IMR-90 (cell line): ENCODE data around the gene GAMT. TPM values are rescaled to one million over a fixed set of nuclear protein-coding genes. Genes with fewer than 3 reads are reported as not detected.

ENCODE experiments used
- ATAC-seq: fragments of 200-7000 bp; cut with Tn5 transposase; 2 replicates; pipeline ENCODE4 v1.9.1; 2020; ENCODE audit warnings: low read depth, mild to moderate bottlenecking, moderate library complexity
- BruUV-seq: library from RNA; stranded (reverse); fragments of 400-500 nt; replicated peaks from 2 replicates; lab custom pipeline; 2021; lab: Mats Ljungman, UMichigan
- CTCF ChIA-PET: fragments of 300-600 bp; formaldehyde crosslinking; extraction: SDS; loops from one replicate; lab custom pipeline; 2021; ENCODE audit warnings: antibody characterized with exemption; lab: Yijun Ruan, JAX
- POLR2A ChIA-PET: fragments of 300-600 bp; sonication (Branson Sonifier 250); formaldehyde crosslinking; loops from one replicate; lab custom pipeline; 2022; ENCODE audit warnings: antibody characterized with exemption; ENCODE audit not compliant: unreplicated experiment; lab: Charles Lee
- DNase-seq: peaks from one replicate; pipeline ENCODE4 v3.0.0; 2013
- H2AFZ ChIP-seq: replicated peaks from 2 replicates; pipeline ENCODE3; 2013; ENCODE audit warnings: low read length, mild to moderate bottlenecking; ENCODE audit not compliant: poor library complexity
- H2AK5ac ChIP-seq: 2 replicates; pipeline ENCODE4 v1.6.1; 2013; ENCODE audit warnings: low read depth, low read length, inconsistent platforms
- H2AK9ac ChIP-seq: replicated peaks from 2 replicates; pipeline ENCODE3; 2013; ENCODE audit warnings: mild to moderate bottlenecking, low read depth, low read length, moderate library complexity; ENCODE audit not compliant: poor library complexity
- H2BK120ac ChIP-seq: 2 replicates; pipeline ENCODE4 v1.6.1; 2013; ENCODE audit warnings: low read depth, low read length, inconsistent platforms
- H2BK15ac ChIP-seq: 3 replicates; pipeline ENCODE4 v1.6.1; 2013; ENCODE audit warnings: low read depth, low read length, inconsistent platforms
- H2BK20ac ChIP-seq: 2 replicates; pipeline ENCODE4 v1.6.1; 2013; ENCODE audit warnings: low read depth, mild to moderate bottlenecking, inconsistent platforms, low read length, moderate library complexity
- H2BK5ac ChIP-seq: 2 replicates; pipeline ENCODE4 v1.6.1; 2013; ENCODE audit warnings: mild to moderate bottlenecking, low read depth, low read length, inconsistent platforms; ENCODE audit not compliant: poor library complexity, severe bottlenecking
- H3K14ac ChIP-seq: replicated peaks from 2 replicates; pipeline ENCODE4 v1.6.1; 2013; ENCODE audit warnings: low read depth, low read length, inconsistent platforms
- H3K18ac ChIP-seq: 2 replicates; pipeline ENCODE4 v1.6.1; 2013; ENCODE audit warnings: low read depth, low read length, control low read depth
- H3K23ac ChIP-seq: 2 replicates; pipeline ENCODE4 v1.6.1; 2013; ENCODE audit warnings: low read depth, low read length, inconsistent platforms
- H3K27ac ChIP-seq: 2 replicates; pipeline ENCODE4 v1.5.1; 2013; ENCODE audit warnings: mild to moderate bottlenecking, control low read depth, low read length; ENCODE audit not compliant: insufficient read depth
- H3K27me3 ChIP-seq: 2 replicates; pipeline ENCODE4 v1.6.1; 2013; ENCODE audit warnings: low read length; ENCODE audit not compliant: control insufficient read depth, insufficient read depth
- H3K36me3 ChIP-seq: 2 replicates; pipeline ENCODE4 v1.6.1; 2013; ENCODE audit warnings: low read length, mixed read lengths; ENCODE audit not compliant: control insufficient read depth, insufficient read depth
- H3K4ac ChIP-seq: 2 replicates; pipeline ENCODE4 v1.6.1; 2013; ENCODE audit warnings: low read depth, low read length, inconsistent platforms
- H3K4me1 ChIP-seq: 2 replicates; pipeline ENCODE4 v1.6.1; 2013; ENCODE audit warnings: low read length, mixed read lengths; ENCODE audit not compliant: control insufficient read depth, insufficient read depth
- H3K4me2 ChIP-seq: 2 replicates; pipeline ENCODE4 v1.6.1; 2013; ENCODE audit warnings: low read depth, mild to moderate bottlenecking, control low read depth, low read length, moderate library complexity
- H3K4me3 ChIP-seq: 2 replicates; pipeline ENCODE4 v1.5.1; 2013; ENCODE audit warnings: low read depth, mild to moderate bottlenecking, control low read depth, low read length, moderate library complexity; ENCODE audit not compliant: insufficient read depth
- H3K56ac ChIP-seq: 2 replicates; pipeline ENCODE4 v1.6.1; 2013; ENCODE audit warnings: low read length, inconsistent platforms; ENCODE audit not compliant: insufficient read depth; ENCODE audit errors: extremely low read depth
- H3K79me1 ChIP-seq, 2 experiments: 2 replicates each; pipeline ENCODE4 v1.6.1; 2013; ENCODE audit warnings: low read length in 2 of 2, inconsistent platforms in 1 of 2, low read depth in 1 of 2
- H3K9ac ChIP-seq: 2 replicates; pipeline ENCODE4 v1.6.1; 2013; ENCODE audit warnings: low read depth, low read length, control low read depth
- H3K9me1 ChIP-seq: 2 replicates; pipeline ENCODE4 v1.6.1; 2013; ENCODE audit warnings: low read length, inconsistent platforms; ENCODE audit not compliant: insufficient read depth
- H3K9me3 ChIP-seq: 2 replicates; pipeline ENCODE4 v1.6.1; 2013; ENCODE audit warnings: low read length; ENCODE audit not compliant: control insufficient read depth, insufficient read depth
- H4K20me1 ChIP-seq: 2 replicates; pipeline ENCODE4 v1.6.1; 2013; ENCODE audit warnings: low read length, inconsistent platforms; ENCODE audit not compliant: insufficient read depth
- H4K5ac ChIP-seq: 2 replicates; pipeline ENCODE4 v1.6.1; 2013; ENCODE audit warnings: mild to moderate bottlenecking, low read depth, low read length, control low read depth
- H4K8ac ChIP-seq, 2 experiments: 2 replicates each; pipeline ENCODE4 v1.6.1; 2013; ENCODE audit warnings: low read depth in 2 of 2, low read length in 2 of 2, control low read depth in 1 of 2, inconsistent platforms in 1 of 2
- H4K91ac ChIP-seq: 2 replicates; pipeline ENCODE4 v1.6.1; 2013; ENCODE audit warnings: low read depth, low read length, inconsistent platforms; ENCODE audit not compliant: insufficient read depth
- BHLHE40 ChIP-seq: fragments of 150-350 bp; IDR thresholded peaks from 2 replicates; pipeline ENCODE4 v1.6.1; 2016; ENCODE audit warnings: mild to moderate bottlenecking, low read depth, low read length
- CEBPB ChIP-seq: IDR thresholded peaks from 2 replicates; pipeline ENCODE4 v1.6.1; 2012; ENCODE audit warnings: low read depth, low read length, improper control_type of control experiment
- MAFK ChIP-seq: IDR thresholded peaks from 2 replicates; pipeline ENCODE4 v1.6.1; 2012; ENCODE audit warnings: low read depth, low read length, improper control_type of control experiment
- MAZ ChIP-seq: IDR thresholded peaks from 2 replicates; pipeline ENCODE4 v1.6.1; 2012; ENCODE audit warnings: low read depth, mild to moderate bottlenecking, low read length, improper control_type of control experiment, moderate library complexity, borderline replicate concordance
- MXI1 ChIP-seq: IDR thresholded peaks from 2 replicates; pipeline ENCODE4 v1.6.1; 2012; ENCODE audit warnings: low read depth, mild to moderate bottlenecking, low read length, moderate library complexity, borderline replicate concordance
- POLR2A ChIP-seq: IDR thresholded peaks from 2 replicates; pipeline ENCODE4 v1.6.1; 2012; ENCODE audit warnings: mild to moderate bottlenecking, low read depth, low read length
- RFX5 ChIP-seq: IDR thresholded peaks from 2 replicates; pipeline ENCODE4 v1.8.0; 2012; ENCODE audit warnings: low read depth, mild to moderate bottlenecking, low read length, moderate library complexity
- WGBS, 2 experiments: methylation state at CpG; one replicate each; pipeline versions ENCODE4 v1.1.5 to v1.1.7; 2013; ENCODE audit warnings: missing lambda C conversion rate in 2 of 2; ENCODE audit not compliant: insufficient read length in 1 of 2; ENCODE audit errors: extremely low coverage in 2 of 2; 5-methylcytosine and 5-hydroxymethylcytosine counted together
- dilution Hi-C: fragments of 300-500 bp; cut with HindIII; formaldehyde crosslinking; loops from one replicate; pipeline ENCODE4 v1.14.3; 2018; ENCODE audit warnings: low sequenced_read_pairs; ENCODE audit not compliant: unreplicated experiment
- in situ Hi-C: fragments of 300-500 bp; cut with MboI; formaldehyde crosslinking; loops from 3 replicates; pipeline ENCODE4 v1.14.3; 2019; ENCODE audit warnings: low sequenced_read_pairs, inconsistent platforms, mixed read lengths
- intact Hi-C: fragments of 100-400 bp; cut with micrococcal nuclease; formaldehyde crosslinking; loops from 2 replicates; pipeline ENCODE4 v1.10.0; 2022
- polyA plus RNA-seq, 3 experiments: library from polyadenylated mRNA; depleted of rRNA; stranded (reverse); fragments of >200 nt; gene quantifications; 2 replicates each; pipeline ENCODE4 v1.2.3, GENCODE V29; 2012; ENCODE audit warnings: low replicate concordance in 1 of 3
- total RNA-seq: library from RNA; depleted of rRNA; stranded (reverse); fragments of >200 nt; gene quantifications from 2 replicates; pipeline ENCODE4 v1.2.3, GENCODE V29; 2012
- TF ChIP-seq, protein P1 (sequence below): fragments of 150-350 bp; IDR thresholded peaks from 2 replicates; pipeline ENCODE4 v1.6.1; 2016; ENCODE audit warnings: low read depth, mild to moderate bottlenecking, low read length, moderate library complexity, borderline replicate concordance
- TF ChIP-seq, protein P2 (sequence below): conservative IDR thresholded peaks from 2 replicates; pipeline ENCODE4 v1.5.1; 2012; ENCODE audit warnings: mild to moderate bottlenecking, low read depth, low read length, improper control_type of control experiment
- TF ChIP-seq, protein P3 (sequence below): fragments of 150-350 bp; IDR thresholded peaks from 2 replicates; pipeline ENCODE4 v1.6.1; 2017; ENCODE audit warnings: mild to moderate bottlenecking, antibody characterized with exemption, low read length, low read depth

GAMT gene
- total and polyA plus RNA-seq, 2 of the 4 experiments (the other 2 are of a cell fraction) = 22.8 to 51.8 TPM

DNA sequence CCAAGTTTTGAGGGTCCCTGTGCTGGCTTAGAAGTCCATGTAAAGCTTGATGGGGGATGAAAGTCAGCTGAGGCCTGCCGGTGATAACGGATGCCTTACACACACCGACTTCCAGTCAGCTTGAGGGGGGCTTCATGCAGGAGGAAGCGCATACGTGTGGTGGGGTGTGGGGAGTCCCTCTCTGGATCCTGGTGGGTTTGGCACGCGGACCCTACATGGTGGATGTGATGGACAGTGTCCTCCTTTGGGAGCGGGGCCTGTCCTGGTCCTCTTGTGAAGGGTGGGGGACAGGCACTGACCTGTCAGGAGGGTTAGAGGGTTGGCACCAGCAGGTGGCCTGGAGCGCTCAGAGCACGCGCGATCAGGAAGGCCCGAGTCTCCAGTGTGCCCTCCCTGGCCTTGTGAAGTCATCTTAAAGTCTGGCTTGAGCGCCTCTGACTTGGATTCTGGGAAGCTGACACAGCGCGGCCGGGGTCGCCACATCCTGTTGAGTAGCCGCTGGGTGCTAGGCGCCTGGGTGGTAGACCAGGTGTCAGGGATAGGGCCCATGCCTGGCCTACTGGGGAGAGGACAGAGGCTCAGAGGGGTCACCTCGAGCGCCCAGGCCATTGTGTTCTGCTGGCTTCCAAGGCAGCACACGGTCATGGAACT, 8.9 kb upstream of the GAMT start:
- 83% methylated on average over 14 of the region's 23 CpGs; no CpG with 5 or more reads in 1 of the 2 experiments for WGBS, 2 experiments
- H2BK5ac ChIP-seq = no peak overlapping the region
- H4K20me1 ChIP-seq = peaks cover 71% of the 10 kb centered on the region

More for the DNA sequence above, 8.9 kb upstream of the GAMT start:
- H3K27me3 ChIP-seq = no peaks in the 10 kb centered on the region
- ChIA-PET CTCF (no interaction called here), POLR2A (no interaction called here)
- H3K56ac ChIP-seq = no peak overlapping the region
- H3K9me3 ChIP-seq = no peaks in the 10 kb centered on the region
- H3K4me3 ChIP-seq = no peak overlapping the region
- no peak overlapping the region for H2AFZ ChIP-seq
- no peak overlapping the region for H2BK15ac ChIP-seq
- peaks cover 29% of the 10 kb centered on the region for H3K4me1 ChIP-seq
- ATAC-seq (no peak), DNase-seq (peak; percentile 63)
- H2AK5ac ChIP-seq = no peak overlapping the region
- no peak overlapping the region for H2BK20ac ChIP-seq
- H3K27ac ChIP-seq = 0 out of 2 replicates have a peak overlapping the region, but pooled peaks have one; percentile 12
- H3K79me1 ChIP-seq = peaks cover 0 to 45% of the 10 kb centered on the region in 2 experiments; a peak in 2 of 4 replicates
- no peak overlapping the region for H4K5ac ChIP-seq
- no peak overlapping the region for H3K4ac ChIP-seq
- peak overlapping the region; percentile 75 for H2AK9ac ChIP-seq
- peaks cover 16% of the 10 kb centered on the region; the same call in 1 of the 2 replicates for H3K36me3 ChIP-seq
- H3K4me2 ChIP-seq = peak overlapping the region; percentile 12; the same call in 1 of the 2 replicates
- TF ChIP-seq POLR2A = no peak
- TF ChIP-seq MAZ = no peak
- TF ChIP-seq MXI1 = no peak
- TF ChIP-seq RFX5 = no peak
- TF ChIP-seq, protein P1, sequence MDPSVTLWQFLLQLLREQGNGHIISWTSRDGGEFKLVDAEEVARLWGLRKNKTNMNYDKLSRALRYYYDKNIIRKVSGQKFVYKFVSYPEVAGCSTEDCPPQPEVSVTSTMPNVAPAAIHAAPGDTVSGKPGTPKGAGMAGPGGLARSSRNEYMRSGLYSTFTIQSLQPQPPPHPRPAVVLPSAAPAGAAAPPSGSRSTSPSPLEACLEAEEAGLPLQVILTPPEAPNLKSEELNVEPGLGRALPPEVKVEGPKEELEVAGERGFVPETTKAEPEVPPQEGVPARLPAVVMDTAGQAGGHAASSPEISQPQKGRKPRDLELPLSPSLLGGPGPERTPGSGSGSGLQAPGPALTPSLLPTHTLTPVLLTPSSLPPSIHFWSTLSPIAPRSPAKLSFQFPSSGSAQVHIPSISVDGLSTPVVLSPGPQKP = no peak
- TF ChIP-seq, protein P2, sequence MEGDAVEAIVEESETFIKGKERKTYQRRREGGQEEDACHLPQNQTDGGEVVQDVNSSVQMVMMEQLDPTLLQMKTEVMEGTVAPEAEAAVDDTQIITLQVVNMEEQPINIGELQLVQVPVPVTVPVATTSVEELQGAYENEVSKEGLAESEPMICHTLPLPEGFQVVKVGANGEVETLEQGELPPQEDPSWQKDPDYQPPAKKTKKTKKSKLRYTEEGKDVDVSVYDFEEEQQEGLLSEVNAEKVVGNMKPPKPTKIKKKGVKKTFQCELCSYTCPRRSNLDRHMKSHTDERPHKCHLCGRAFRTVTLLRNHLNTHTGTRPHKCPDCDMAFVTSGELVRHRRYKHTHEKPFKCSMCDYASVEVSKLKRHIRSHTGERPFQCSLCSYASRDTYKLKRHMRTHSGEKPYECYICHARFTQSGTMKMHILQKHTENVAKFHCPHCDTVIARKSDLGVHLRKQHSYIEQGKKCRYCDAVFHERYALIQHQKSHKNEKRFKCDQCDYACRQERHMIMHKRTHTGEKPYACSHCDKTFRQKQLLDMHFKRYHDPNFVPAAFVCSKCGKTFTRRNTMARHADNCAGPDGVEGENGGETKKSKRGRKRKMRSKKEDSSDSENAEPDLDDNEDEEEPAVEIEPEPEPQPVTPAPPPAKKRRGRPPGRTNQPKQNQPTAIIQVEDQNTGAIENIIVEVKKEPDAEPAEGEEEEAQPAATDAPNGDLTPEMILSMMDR = no peak
- TF ChIP-seq, protein P3, sequence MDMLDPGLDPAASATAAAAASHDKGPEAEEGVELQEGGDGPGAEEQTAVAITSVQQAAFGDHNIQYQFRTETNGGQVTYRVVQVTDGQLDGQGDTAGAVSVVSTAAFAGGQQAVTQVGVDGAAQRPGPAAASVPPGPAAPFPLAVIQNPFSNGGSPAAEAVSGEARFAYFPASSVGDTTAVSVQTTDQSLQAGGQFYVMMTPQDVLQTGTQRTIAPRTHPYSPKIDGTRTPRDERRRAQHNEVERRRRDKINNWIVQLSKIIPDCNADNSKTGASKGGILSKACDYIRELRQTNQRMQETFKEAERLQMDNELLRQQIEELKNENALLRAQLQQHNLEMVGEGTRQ = no peak
- no peak for TF ChIP-seq MAFK
- no peak for TF ChIP-seq CEBPB
- no peak for TF ChIP-seq BHLHE40
- in situ Hi-C loops = no loop called here
- H3K9me1 ChIP-seq = peaks cover 8% of the 10 kb centered on the region
- dilution Hi-C loops = no loop called here
- no peak overlapping the region for H4K8ac ChIP-seq
- 0 out of 2 replicates have a peak overlapping the region, but pooled peaks have one; percentile 13 for H3K14ac ChIP-seq
- no TSS peak for BruUV-seq
- H3K23ac ChIP-seq = peak overlapping the region; percentile 38; the same call in 1 of the 2 replicates
- intact Hi-C loops = no loop called here
- no peak overlapping the region for H4K91ac ChIP-seq
- no peak overlapping the region for H3K18ac ChIP-seq
- 0 out of 2 replicates have a peak overlapping the region, but pooled peaks have one; percentile 69 for H3K9ac ChIP-seq
- no peak overlapping the region for H2BK120ac ChIP-seq
